ENCODE results near the gene NOTCH1.

Gene NOTCH1

DNA sequence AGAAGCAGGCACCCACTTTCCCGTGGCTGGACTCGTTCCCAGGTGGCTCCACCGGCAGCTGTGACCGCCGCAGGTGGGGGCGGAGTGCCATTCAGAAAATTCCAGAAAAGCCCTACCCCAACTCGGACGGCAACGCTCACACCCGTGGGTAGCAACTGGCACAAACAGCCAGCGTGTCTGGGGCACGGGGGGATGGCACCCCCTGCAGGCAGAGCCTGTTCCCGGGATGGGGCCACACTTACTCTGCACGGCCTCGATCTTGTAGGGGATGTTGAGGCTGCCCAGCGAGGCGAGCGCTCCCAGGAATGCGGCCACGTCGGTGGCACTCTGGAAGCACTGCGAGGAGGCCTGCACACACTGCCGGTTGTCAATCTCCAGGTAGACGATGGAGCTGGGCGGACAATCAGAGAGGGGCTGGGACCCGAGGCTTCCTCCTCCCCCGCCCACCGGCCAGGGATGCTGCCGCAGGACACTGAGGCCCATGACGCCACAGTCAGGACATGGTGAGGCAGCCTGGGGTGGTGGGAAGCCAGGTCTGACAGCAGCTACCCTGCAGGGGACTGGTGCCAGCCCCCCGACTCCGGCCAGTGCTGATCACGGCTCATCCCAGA lies 42.8 kb downstream of the NOTCH1 start:
- peaks cover 96% of the 10 kb centered on the region for H3K36me3 ChIP-seq
- TF ChIP-seq CTCF (IDR thresholded peaks at IDR 0.05; ENCODE audit: low read depth, low read length), result peak; percentile 60
- DNase-seq, result no peak

DNA sequence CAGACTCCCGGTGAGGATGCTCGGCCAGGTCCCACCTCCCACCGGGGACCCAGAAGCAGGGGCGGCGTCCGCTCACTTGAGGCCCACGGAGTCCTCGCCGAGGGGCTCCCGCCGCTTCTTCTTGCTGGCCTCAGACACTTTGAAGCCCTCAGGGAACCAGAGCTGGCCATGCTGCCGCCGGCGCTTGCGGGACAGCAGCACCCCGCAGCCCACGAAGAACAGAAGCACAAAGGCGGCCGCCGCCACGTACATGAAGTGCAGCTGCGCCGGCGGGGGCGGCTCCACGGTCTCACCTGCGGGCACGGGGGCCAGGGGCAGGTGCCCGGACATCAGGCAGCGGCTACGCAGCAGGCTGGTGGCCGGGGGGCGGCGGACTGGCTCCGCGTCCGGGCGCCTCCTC lies 43.7 kb downstream of the NOTCH1 start:
- no peaks in the 10 kb centered on the region for H3K27me3 ChIP-seq (ENCODE audit: insufficient read depth, low read depth, severe bottlenecking)
- TF ChIP-seq CTCF (IDR thresholded peaks at IDR 0.05; ENCODE audit: low read depth, low read length), result no peak
- H3K4me3 ChIP-seq (ENCODE audit: low read depth, low read length), result no peak overlapping the region
- peaks cover 91% of the 10 kb centered on the region for H3K36me3 ChIP-seq
- H3K9me3 ChIP-seq (ENCODE audit: severe bottlenecking), result no peaks in the 10 kb centered on the region
- DNase-seq, result no peak
- H3K27ac ChIP-seq, result no peak overlapping the region

More for the DNA sequence above, 42.8 kb downstream of the NOTCH1 start:
- Histone ChIP-seq H3K27ac (no peak overlapping the region), H3K9me3 (ENCODE audit: severe bottlenecking) (no peaks in the 10 kb centered on the region), H3K4me3 (ENCODE audit: low read depth, low read length) (no peak overlapping the region), H3K27me3 (ENCODE audit: insufficient read depth, low read depth, severe bottlenecking) (no peaks in the 10 kb centered on the region)

- no peak overlapping the region for H3K27ac ChIP-seq
- no peaks in the 10 kb centered on the region for H3K27me3 ChIP-seq (ENCODE audit: insufficient read depth, low read depth, severe bottlenecking)
- H3K9me3 ChIP-seq (ENCODE audit: severe bottlenecking), result no peaks in the 10 kb centered on the region
- no peak for DNase-seq
- no peak overlapping the region for H3K4me3 ChIP-seq (ENCODE audit: low read depth, low read length)
- TF ChIP-seq CTCF (IDR thresholded peaks at IDR 0.05; ENCODE audit: low read depth, low read length), result no peak
- H3K36me3 ChIP-seq, result peaks cover 91% of the 10 kb centered on the region
Measured at GRCh38 chr9:136501686-136502085, 44.2 kb downstream of the NOTCH1 start.

- no peaks in the 10 kb centered on the region for H3K27me3 ChIP-seq (ENCODE audit: insufficient read depth, low read depth, severe bottlenecking)
- DNase-seq, result no peak
- no peak overlapping the region for H3K27ac ChIP-seq
- no peak for TF ChIP-seq CTCF (IDR thresholded peaks at IDR 0.05; ENCODE audit: low read depth, low read length)
- peaks cover 92% of the 10 kb centered on the region for H3K36me3 ChIP-seq
- no peak overlapping the region for H3K4me3 ChIP-seq (ENCODE audit: low read depth, low read length)
- H3K9me3 ChIP-seq (ENCODE audit: severe bottlenecking), result no peaks in the 10 kb centered on the region
Measured at GRCh38 chr9:136499935-136500910, 45.6 kb downstream of the NOTCH1 start.

GRCh38 chr9:136499071-136499934 lies 46.5 kb downstream of the NOTCH1 start:
- no peak for TF ChIP-seq CTCF (IDR thresholded peaks at IDR 0.05; ENCODE audit: low read depth, low read length)
- H3K4me3 ChIP-seq (ENCODE audit: low read depth, low read length), result no peak overlapping the region
- no peaks in the 10 kb centered on the region for H3K9me3 ChIP-seq (ENCODE audit: severe bottlenecking)
- no peaks in the 10 kb centered on the region for H3K27me3 ChIP-seq (ENCODE audit: insufficient read depth, low read depth, severe bottlenecking)
- peaks cover 85% of the 10 kb centered on the region for H3K36me3 ChIP-seq
- DNase-seq, result no peak
- no peak overlapping the region for H3K27ac ChIP-seq
